Left kidney (tissue), 2 donors: Measurements from ENCODE around the gene PIGV. TPM values are rescaled to one million over a fixed set of nuclear protein-coding genes. Genes with fewer than 3 reads are reported as not detected.
"Not testable (repeated sequence)": the region's sequence is repeated elsewhere in the genome, so short reads cannot be mapped to it uniquely, and the experiment has no call there.

Source experiments
- DNase-seq: peaks from one replicate; pipeline ENCODE4 v3.0.0-alpha.2; 2013
- polyA plus RNA-seq: library from polyadenylated mRNA; unstranded; fragments of 120-200 nt; gene quantifications from one replicate; pipeline ENCODE4 v1.2.1, GENCODE V29; 2013; ENCODE audit not compliant: insufficient read length

PIGV gene
- polyA plus RNA-seq, 1 donor = 19.2 TPM

GRCh38 chr1:26791626-26792025 is 3.9 kb downstream of the PIGV start:
- no peak for DNase-seq

- DNase-seq = no peak
Measured at GRCh38 chr1:26792924-26793323, 5.2 kb downstream of the PIGV start.

GRCh38 chr1:26794391-26794790 is 6.6 kb downstream of the PIGV start:
- DNase-seq = no peak

GRCh38 chr1:26797627-26798026 is 9.9 kb downstream of the PIGV start:
- DNase-seq = no peak

GRCh38 chr1:26799479-26800142 is 11.9 kb downstream of the PIGV start:
- no peak for DNase-seq

- DNase-seq = not testable (repeated sequence)
Measured at GRCh38 chr1:26803932-26804331, 16.2 kb downstream of the PIGV start.

GRCh38 chr1:26810105-26810504 is 22.4 kb downstream of the PIGV start:
- not testable (repeated sequence) for DNase-seq

- no peak for DNase-seq
Measured at GRCh38 chr1:26811057-26811456, 23.3 kb downstream of the PIGV start.

GRCh38 chr1:26811708-26812107 is 24.0 kb downstream of the PIGV start:
- DNase-seq = no peak

GRCh38 chr1:26814377-26814776 is 26.6 kb downstream of the PIGV start:
- DNase-seq = no peak

GRCh38 chr1:26814893-26815292 is 27.1 kb downstream of the PIGV start:
- DNase-seq = no peak

GRCh38 chr1:26820784-26821269 is 33.1 kb downstream of the PIGV start:
- no peak for DNase-seq

GRCh38 chr1:26822737-26823395 is 35.1 kb downstream of the PIGV start:
- DNase-seq = no peak

GRCh38 chr1:26824731-26825130 is 37.0 kb downstream of the PIGV start:
- DNase-seq = no peak

GRCh38 chr1:26826261-26827105 is 38.7 kb downstream of the PIGV start, which contains the start of gene ZDHHC18:
TSS of gene ZDHHC18 (plus strand) at chr1:26826688. CDS start at chr1:26826805, 117 bp downstream.
- peak; percentile 58 for DNase-seq

GRCh38 chr1:26827106-26827604 is 39.4 kb downstream of the PIGV start:
- no peak for DNase-seq

GRCh38 chr1:26827663-26828062 is 39.9 kb downstream of the PIGV start:
- peak; percentile 45 for DNase-seq

- no peak for DNase-seq
Measured at GRCh38 chr1:26828411-26828991, 40.8 kb downstream of the PIGV start.

GRCh38 chr1:26829184-26829911 is 41.6 kb downstream of the PIGV start:
- DNase-seq = no peak

- no peak for DNase-seq
Measured at GRCh38 chr1:26831059-26831458, 43.3 kb downstream of the PIGV start.

GRCh38 chr1:26831546-26832248 is 43.9 kb downstream of the PIGV start:
- DNase-seq = no peak
